ENCODE measurements around the gene PLD3.
A peak's percentile ranks its signal among the peaks of the same experiment; 100 is the strongest.

PLD3 gene, protein sequence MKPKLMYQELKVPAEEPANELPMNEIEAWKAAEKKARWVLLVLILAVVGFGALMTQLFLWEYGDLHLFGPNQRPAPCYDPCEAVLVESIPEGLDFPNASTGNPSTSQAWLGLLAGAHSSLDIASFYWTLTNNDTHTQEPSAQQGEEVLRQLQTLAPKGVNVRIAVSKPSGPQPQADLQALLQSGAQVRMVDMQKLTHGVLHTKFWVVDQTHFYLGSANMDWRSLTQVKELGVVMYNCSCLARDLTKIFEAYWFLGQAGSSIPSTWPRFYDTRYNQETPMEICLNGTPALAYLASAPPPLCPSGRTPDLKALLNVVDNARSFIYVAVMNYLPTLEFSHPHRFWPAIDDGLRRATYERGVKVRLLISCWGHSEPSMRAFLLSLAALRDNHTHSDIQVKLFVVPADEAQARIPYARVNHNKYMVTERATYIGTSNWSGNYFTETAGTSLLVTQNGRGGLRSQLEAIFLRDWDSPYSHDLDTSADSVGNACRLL

GRCh38 chr19:40348125-40348913 lies at the start of gene PLD3, which contains the start of gene C19orf47:
Gene PLD3, plus strand, starts transcription at chr19:40348695. Its CDS starts 17,789 bp downstream, at chr19:40366484.
Gene C19orf47, minus strand, starts transcription at chr19:40348397. Its CDS starts 6,540 bp downstream, at chr19:40341857.
- peak within 1 kb of the TSS; percentile 84 for H3K4me3 ChIP-seq (ENCODE audit: low read depth, low read length)
- TF ChIP-seq CTCF (conservative IDR thresholded peaks at IDR 0.05; ENCODE audit: low read depth, low read length), result no peak

GRCh38 chr19:40300668-40301067 lies 47.8 kb upstream of the PLD3 start:
- TF ChIP-seq CTCF (conservative IDR thresholded peaks at IDR 0.05; ENCODE audit: low read depth, low read length), result no peak
- no peak for DNase-seq (ENCODE audit: low read depth)
- H3K4me3 ChIP-seq (ENCODE audit: low read depth, low read length), result no peak overlapping the region

More at GRCh38 chr19:40348125-40348913, at the start of gene PLD3, which contains the start of gene C19orf47:
- DNase-seq (ENCODE audit: low read depth), result peak; percentile 100

- DNase-seq (ENCODE audit: low read depth), result no peak
- no peak for TF ChIP-seq CTCF (conservative IDR thresholded peaks at IDR 0.05; ENCODE audit: low read depth, low read length)
- H3K4me3 ChIP-seq (ENCODE audit: low read depth, low read length), result no peak overlapping the region
These were observed 46.1 kb upstream of the PLD3 start for GRCh38 chr19:40302224-40303011.

- no peak for DNase-seq (ENCODE audit: low read depth)
These were observed 44.7 kb upstream of the PLD3 start for GRCh38 chr19:40303765-40304164.

DNA sequence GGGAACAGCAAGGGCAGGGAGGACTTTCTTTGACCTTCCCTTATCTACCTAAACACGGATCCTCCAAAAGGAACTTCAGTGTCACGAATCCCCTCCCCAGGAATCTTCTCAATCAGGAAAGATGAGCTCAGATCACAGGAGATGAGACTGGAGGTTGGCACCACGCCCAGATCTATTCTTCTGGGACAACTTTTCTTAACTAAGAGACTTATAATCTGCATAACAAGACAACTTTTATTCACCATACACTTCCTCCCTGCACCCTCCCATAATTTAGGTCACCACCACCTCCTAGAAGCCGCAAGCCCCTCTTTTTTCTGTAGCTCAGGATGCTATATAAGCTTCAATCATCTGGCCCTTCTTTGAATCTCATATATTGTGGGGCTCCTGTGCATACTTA lies 44.2 kb upstream of the PLD3 start:
- TF ChIP-seq CTCF (conservative IDR thresholded peaks at IDR 0.05; ENCODE audit: low read depth, low read length), result no peak
- no peak overlapping the region for H3K4me3 ChIP-seq (ENCODE audit: low read depth, low read length)
- DNase-seq (ENCODE audit: low read depth), result no peak

More at GRCh38 chr19:40303765-40304164, 44.7 kb upstream of the PLD3 start:
- no peak for TF ChIP-seq CTCF (conservative IDR thresholded peaks at IDR 0.05; ENCODE audit: low read depth, low read length)
- H3K4me3 ChIP-seq (ENCODE audit: low read depth, low read length), result no peak overlapping the region

DNA sequence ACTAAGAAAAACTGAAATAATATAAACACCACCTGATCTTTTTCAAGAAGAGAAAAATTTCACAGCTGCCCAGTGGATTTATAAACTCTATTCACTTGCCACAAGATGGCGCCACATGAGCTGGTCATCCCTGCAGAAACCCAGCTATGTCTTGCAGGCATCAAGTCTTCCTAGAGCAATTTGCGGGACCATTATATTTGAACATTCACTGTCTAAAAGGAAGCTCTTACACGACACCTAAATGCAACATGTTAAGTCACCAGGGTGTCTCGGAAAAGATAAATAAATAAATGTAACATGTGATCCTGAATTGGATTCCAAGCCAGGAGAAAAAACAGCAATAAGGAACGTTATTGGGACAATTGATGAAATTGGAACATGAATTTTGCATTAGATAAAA lies 43.1 kb upstream of the PLD3 start:
- TF ChIP-seq CTCF (conservative IDR thresholded peaks at IDR 0.05; ENCODE audit: low read depth, low read length), result peak; percentile 86
- no peak overlapping the region for H3K4me3 ChIP-seq (ENCODE audit: low read depth, low read length)
- peak; percentile 97 for DNase-seq (ENCODE audit: low read depth)
